ENCODE measurements around the gene ABCC1. TPM values are rescaled to one million over a fixed set of nuclear protein-coding genes. Genes with fewer than 3 reads are reported as not detected.
"Not testable (repeated sequence)": the region's sequence is repeated elsewhere in the genome, so short reads cannot be mapped to it uniquely, and the experiment has no call there.

Gene ABCC1
- total RNA-seq, 4 donors from 2014 or later = 17.3 to 105 (median 28.3) TPM

- no peak overlapping the region for H3K4me3 ChIP-seq
- TF ChIP-seq POLR2A (IDR thresholded peaks at IDR 0.05) (no peak), CTCF (IDR thresholded peaks at IDR 0.05) (no peak)
- no peak overlapping the region for H3K27ac ChIP-seq
- no peaks in the 10 kb centered on the region for H3K27me3 ChIP-seq
- DNase-seq = no peak
- peaks cover 0 to 20% (median 0%) of the 10 kb centered on the region in 3 donors for H3K36me3 ChIP-seq
- no peaks in the 10 kb centered on the region for H3K4me1 ChIP-seq
- H3K9me3 ChIP-seq = no peaks in the 10 kb centered on the region
Measured at GRCh38 chr16:16171332-16171919, 222.0 kb downstream of the ABCC1 start.

- Histone ChIP-seq H3K4me3 (no peak overlapping the region), H3K4me1 (no peaks in the 10 kb centered on the region), H3K36me3 (peaks cover 0 to 31% (median 0%) of the 10 kb centered on the region in 3 donors), H3K9me3 (no peaks in the 10 kb centered on the region), H3K27ac (no peak overlapping the region), H3K27me3 (no peaks in the 10 kb centered on the region)
- TF ChIP-seq POLR2A (IDR thresholded peaks at IDR 0.05) (no peak), CTCF (IDR thresholded peaks at IDR 0.05) (no peak)
- no peak for DNase-seq
Measured at GRCh38 chr16:16172991-16173390, 223.6 kb downstream of the ABCC1 start.

GRCh38 chr16:16175296-16175695 lies 225.9 kb downstream of the ABCC1 start:
- no peaks in the 10 kb centered on the region for H3K4me1 ChIP-seq
- peaks cover 0 to 31% (median 0%) of the 10 kb centered on the region in 3 donors for H3K36me3 ChIP-seq
- H3K4me3 ChIP-seq = no peak overlapping the region
- no peak for TF ChIP-seq CTCF (IDR thresholded peaks at IDR 0.05)
- no peak for TF ChIP-seq POLR2A (IDR thresholded peaks at IDR 0.05)
- H3K9me3 ChIP-seq = no peaks in the 10 kb centered on the region
- no peaks in the 10 kb centered on the region for H3K27me3 ChIP-seq
- no peak for DNase-seq
- H3K27ac ChIP-seq = no peak overlapping the region

- Histone ChIP-seq H3K27me3 (no peaks in the 10 kb centered on the region), H3K27ac (no peak overlapping the region), H3K4me3 (no peak overlapping the region), H3K9me3 (no peaks in the 10 kb centered on the region), H3K36me3 (peaks cover 0 to 26% (median 0%) of the 10 kb centered on the region in 3 donors), H3K4me1 (no peaks in the 10 kb centered on the region)
- TF ChIP-seq POLR2A (IDR thresholded peaks at IDR 0.05) (no peak), CTCF (IDR thresholded peaks at IDR 0.05) (no peak)
- no peak for DNase-seq
Measured at GRCh38 chr16:16176328-16176727, 226.9 kb downstream of the ABCC1 start.

- Histone ChIP-seq H3K4me1 (no peaks in the 10 kb centered on the region), H3K27me3 (no peaks in the 10 kb centered on the region), H3K27ac (no peak overlapping the region), H3K4me3 (no peak overlapping the region), H3K36me3 (peaks cover 0 to 19% (median 0%) of the 10 kb centered on the region in 3 donors), H3K9me3 (no peaks in the 10 kb centered on the region)
- TF ChIP-seq POLR2A (IDR thresholded peaks at IDR 0.05) (no peak), CTCF (IDR thresholded peaks at IDR 0.05) (no peak)
- DNase-seq = no peak
Measured at GRCh38 chr16:16178455-16179162, 229.2 kb downstream of the ABCC1 start.

GRCh38 chr16:16181748-16182147 lies 232.3 kb downstream of the ABCC1 start:
- not testable (repeated sequence) for H3K4me1 ChIP-seq, DNase-seq, H3K4me3 ChIP-seq, H3K27ac ChIP-seq, H3K9me3 ChIP-seq, H3K27me3 ChIP-seq
- peaks cover 0 to 18% (median 0%) of the 10 kb centered on the region in 3 donors for H3K36me3 ChIP-seq

All from Peyer's patch (tissue), 4 donors.